IMR-90 (cell line): Measurements from ENCODE around the gene RUNX2. TPM values are rescaled to one million over a fixed set of nuclear protein-coding genes. Genes with fewer than 3 reads are reported as not detected.

Experiments used
- ATAC-seq: fragments of 200-7000 bp; cut with Tn5 transposase; 2 replicates; pipeline ENCODE4 v1.9.1; 2020; ENCODE audit warnings: low read depth, mild to moderate bottlenecking, moderate library complexity
- BruUV-seq: library from RNA; stranded (reverse); fragments of 400-500 nt; replicated peaks from 2 replicates; lab custom pipeline; 2021; lab: Mats Ljungman, UMichigan
- CTCF ChIA-PET: fragments of 300-600 bp; formaldehyde crosslinking; extraction: SDS; loops from one replicate; lab custom pipeline; 2021; ENCODE audit warnings: antibody characterized with exemption; lab: Yijun Ruan, JAX
- POLR2A ChIA-PET: fragments of 300-600 bp; sonication (Branson Sonifier 250); formaldehyde crosslinking; loops from one replicate; lab custom pipeline; 2022; ENCODE audit warnings: antibody characterized with exemption; ENCODE audit not compliant: unreplicated experiment; lab: Charles Lee
- DNase-seq: peaks from one replicate; pipeline ENCODE4 v3.0.0; 2013
- H2AFZ ChIP-seq: replicated peaks from 2 replicates; pipeline ENCODE3; 2013; ENCODE audit warnings: low read length, mild to moderate bottlenecking; ENCODE audit not compliant: poor library complexity
- H2AK5ac ChIP-seq: 2 replicates; pipeline ENCODE4 v1.6.1; 2013; ENCODE audit warnings: low read depth, low read length, inconsistent platforms
- H2AK9ac ChIP-seq: replicated peaks from 2 replicates; pipeline ENCODE3; 2013; ENCODE audit warnings: mild to moderate bottlenecking, low read depth, low read length, moderate library complexity; ENCODE audit not compliant: poor library complexity
- H2BK120ac ChIP-seq: 2 replicates; pipeline ENCODE4 v1.6.1; 2013; ENCODE audit warnings: low read depth, low read length, inconsistent platforms
- H2BK15ac ChIP-seq: 3 replicates; pipeline ENCODE4 v1.6.1; 2013; ENCODE audit warnings: low read depth, low read length, inconsistent platforms
- H2BK20ac ChIP-seq: 2 replicates; pipeline ENCODE4 v1.6.1; 2013; ENCODE audit warnings: low read depth, mild to moderate bottlenecking, inconsistent platforms, low read length, moderate library complexity
- H2BK5ac ChIP-seq: 2 replicates; pipeline ENCODE4 v1.6.1; 2013; ENCODE audit warnings: mild to moderate bottlenecking, low read depth, low read length, inconsistent platforms; ENCODE audit not compliant: poor library complexity, severe bottlenecking
- H3K14ac ChIP-seq: replicated peaks from 2 replicates; pipeline ENCODE4 v1.6.1; 2013; ENCODE audit warnings: low read depth, low read length, inconsistent platforms
- H3K18ac ChIP-seq: 2 replicates; pipeline ENCODE4 v1.6.1; 2013; ENCODE audit warnings: low read depth, low read length, control low read depth
- H3K23ac ChIP-seq: 2 replicates; pipeline ENCODE4 v1.6.1; 2013; ENCODE audit warnings: low read depth, low read length, inconsistent platforms
- H3K27ac ChIP-seq: 2 replicates; pipeline ENCODE4 v1.5.1; 2013; ENCODE audit warnings: mild to moderate bottlenecking, control low read depth, low read length; ENCODE audit not compliant: insufficient read depth
- H3K27me3 ChIP-seq: 2 replicates; pipeline ENCODE4 v1.6.1; 2013; ENCODE audit warnings: low read length; ENCODE audit not compliant: control insufficient read depth, insufficient read depth
- H3K36me3 ChIP-seq: 2 replicates; pipeline ENCODE4 v1.6.1; 2013; ENCODE audit warnings: low read length, mixed read lengths; ENCODE audit not compliant: control insufficient read depth, insufficient read depth
- H3K4ac ChIP-seq: 2 replicates; pipeline ENCODE4 v1.6.1; 2013; ENCODE audit warnings: low read depth, low read length, inconsistent platforms
- H3K4me1 ChIP-seq: 2 replicates; pipeline ENCODE4 v1.6.1; 2013; ENCODE audit warnings: low read length, mixed read lengths; ENCODE audit not compliant: control insufficient read depth, insufficient read depth
- H3K4me2 ChIP-seq: 2 replicates; pipeline ENCODE4 v1.6.1; 2013; ENCODE audit warnings: low read depth, mild to moderate bottlenecking, control low read depth, low read length, moderate library complexity
- H3K4me3 ChIP-seq: 2 replicates; pipeline ENCODE4 v1.5.1; 2013; ENCODE audit warnings: low read depth, mild to moderate bottlenecking, control low read depth, low read length, moderate library complexity; ENCODE audit not compliant: insufficient read depth
- H3K56ac ChIP-seq: 2 replicates; pipeline ENCODE4 v1.6.1; 2013; ENCODE audit warnings: low read length, inconsistent platforms; ENCODE audit not compliant: insufficient read depth; ENCODE audit errors: extremely low read depth
- H3K79me1 ChIP-seq, 2 experiments: 2 replicates each; pipeline ENCODE4 v1.6.1; 2013; ENCODE audit warnings: low read length in 2 of 2, inconsistent platforms in 1 of 2, low read depth in 1 of 2
- H3K9ac ChIP-seq: 2 replicates; pipeline ENCODE4 v1.6.1; 2013; ENCODE audit warnings: low read depth, low read length, control low read depth
- H3K9me1 ChIP-seq: 2 replicates; pipeline ENCODE4 v1.6.1; 2013; ENCODE audit warnings: low read length, inconsistent platforms; ENCODE audit not compliant: insufficient read depth
- H3K9me3 ChIP-seq: 2 replicates; pipeline ENCODE4 v1.6.1; 2013; ENCODE audit warnings: low read length; ENCODE audit not compliant: control insufficient read depth, insufficient read depth
- H4K20me1 ChIP-seq: 2 replicates; pipeline ENCODE4 v1.6.1; 2013; ENCODE audit warnings: low read length, inconsistent platforms; ENCODE audit not compliant: insufficient read depth
- H4K5ac ChIP-seq: 2 replicates; pipeline ENCODE4 v1.6.1; 2013; ENCODE audit warnings: mild to moderate bottlenecking, low read depth, low read length, control low read depth
- H4K8ac ChIP-seq, 2 experiments: 2 replicates each; pipeline ENCODE4 v1.6.1; 2013; ENCODE audit warnings: low read depth in 2 of 2, low read length in 2 of 2, control low read depth in 1 of 2, inconsistent platforms in 1 of 2
- H4K91ac ChIP-seq: 2 replicates; pipeline ENCODE4 v1.6.1; 2013; ENCODE audit warnings: low read depth, low read length, inconsistent platforms; ENCODE audit not compliant: insufficient read depth
- BHLHE40 ChIP-seq: fragments of 150-350 bp; IDR thresholded peaks from 2 replicates; pipeline ENCODE4 v1.6.1; 2016; ENCODE audit warnings: mild to moderate bottlenecking, low read depth, low read length
- CEBPB ChIP-seq: IDR thresholded peaks from 2 replicates; pipeline ENCODE4 v1.6.1; 2012; ENCODE audit warnings: low read depth, low read length, improper control_type of control experiment
- CHD1 ChIP-seq: IDR thresholded peaks from 2 replicates; pipeline ENCODE4 v1.6.1; 2012; ENCODE audit warnings: low read depth, low read length, improper control_type of control experiment
- ELK1 ChIP-seq: fragments of 150-350 bp; IDR thresholded peaks from 2 replicates; pipeline ENCODE4 v1.6.1; 2016; ENCODE audit warnings: low read depth, mild to moderate bottlenecking, low read length, moderate library complexity, borderline replicate concordance
- FOS ChIP-seq: fragments of 150-350 bp; IDR thresholded peaks from 2 replicates; pipeline ENCODE4 v1.6.1; 2016; ENCODE audit warnings: low read depth, low read length
- MAFK ChIP-seq: IDR thresholded peaks from 2 replicates; pipeline ENCODE4 v1.6.1; 2012; ENCODE audit warnings: low read depth, low read length, improper control_type of control experiment
- MAZ ChIP-seq: IDR thresholded peaks from 2 replicates; pipeline ENCODE4 v1.6.1; 2012; ENCODE audit warnings: low read depth, mild to moderate bottlenecking, low read length, improper control_type of control experiment, moderate library complexity, borderline replicate concordance
- MXI1 ChIP-seq: IDR thresholded peaks from 2 replicates; pipeline ENCODE4 v1.6.1; 2012; ENCODE audit warnings: low read depth, mild to moderate bottlenecking, low read length, moderate library complexity, borderline replicate concordance
- NFE2L2 ChIP-seq: fragments of 150-350 bp; IDR thresholded peaks from 2 replicates; pipeline ENCODE4 v1.6.1; 2016; ENCODE audit warnings: low read depth, mild to moderate bottlenecking, low read length
- POLR2A ChIP-seq: IDR thresholded peaks from 2 replicates; pipeline ENCODE4 v1.6.1; 2012; ENCODE audit warnings: mild to moderate bottlenecking, low read depth, low read length
- RAD21 ChIP-seq: IDR thresholded peaks from 2 replicates; pipeline ENCODE4 v1.6.1; 2012; ENCODE audit warnings: low read length, improper control_type of control experiment
- RCOR1 ChIP-seq: IDR thresholded peaks from 2 replicates; pipeline ENCODE4 v1.6.1; 2012; ENCODE audit warnings: mild to moderate bottlenecking, low read length, improper control_type of control experiment; ENCODE audit not compliant: insufficient replicate concordance
- RFX5 ChIP-seq: IDR thresholded peaks from 2 replicates; pipeline ENCODE4 v1.8.0; 2012; ENCODE audit warnings: low read depth, mild to moderate bottlenecking, low read length, moderate library complexity
- SMC3 ChIP-seq: fragments of 150-350 bp; IDR thresholded peaks from 2 replicates; pipeline ENCODE4 v1.6.1; 2016; ENCODE audit warnings: low read depth, mild to moderate bottlenecking, antibody characterized with exemption, low read length, moderate library complexity
- WGBS, 2 experiments: methylation state at CpG; one replicate each; pipeline versions ENCODE4 v1.1.5 to v1.1.7; 2013; ENCODE audit warnings: missing lambda C conversion rate in 2 of 2; ENCODE audit not compliant: insufficient read length in 1 of 2; ENCODE audit errors: extremely low coverage in 2 of 2; 5-methylcytosine and 5-hydroxymethylcytosine counted together
- dilution Hi-C: fragments of 300-500 bp; cut with HindIII; formaldehyde crosslinking; loops from one replicate; pipeline ENCODE4 v1.14.3; 2018; ENCODE audit warnings: low sequenced_read_pairs; ENCODE audit not compliant: unreplicated experiment
- in situ Hi-C: fragments of 300-500 bp; cut with MboI; formaldehyde crosslinking; loops from 3 replicates; pipeline ENCODE4 v1.14.3; 2019; ENCODE audit warnings: low sequenced_read_pairs, inconsistent platforms, mixed read lengths
- intact Hi-C: fragments of 100-400 bp; cut with micrococcal nuclease; formaldehyde crosslinking; loops from 2 replicates; pipeline ENCODE4 v1.10.0; 2022
- polyA plus RNA-seq, 3 experiments: library from polyadenylated mRNA; depleted of rRNA; stranded (reverse); fragments of >200 nt; gene quantifications; 2 replicates each; pipeline ENCODE4 v1.2.3, GENCODE V29; 2012; ENCODE audit warnings: low replicate concordance in 1 of 3
- total RNA-seq: library from RNA; depleted of rRNA; stranded (reverse); fragments of >200 nt; gene quantifications from 2 replicates; pipeline ENCODE4 v1.2.3, GENCODE V29; 2012
- TF ChIP-seq, protein P1 (sequence below): conservative IDR thresholded peaks from 2 replicates; pipeline ENCODE4 v1.5.1; 2012; ENCODE audit warnings: mild to moderate bottlenecking, low read depth, low read length, improper control_type of control experiment
- TF ChIP-seq, protein P2 (sequence below): fragments of 150-350 bp; IDR thresholded peaks from 2 replicates; pipeline ENCODE4 v1.6.1; 2017; ENCODE audit warnings: mild to moderate bottlenecking, antibody characterized with exemption, low read length, low read depth

The RUNX2 gene
- total and polyA plus RNA-seq, 2 of the 4 experiments (the other 2 are of a cell fraction) = 2.3 to 4.7 TPM

GRCh38 chr6:45437439-45437815 lies 109.3 kb downstream of the RUNX2 start:
- Histone ChIP-seq H2BK120ac (peak overlapping the region; percentile 80), H2AFZ (no peak overlapping the region), H3K27me3 (no peaks in the 10 kb centered on the region), H4K91ac (peak overlapping the region; percentile 80; the same call in 1 of the 2 replicates), H3K4me2 (peak overlapping the region; percentile 74; the same call in 1 of the 2 replicates), H3K36me3 (no peaks in the 10 kb centered on the region), H3K9ac (peak overlapping the region; percentile 49; the same call in 1 of the 2 replicates), H3K4me1 (peaks cover 18% of the 10 kb centered on the region), H4K8ac (peak overlapping the region; percentile 60 to 78; a peak in 3 of 4 replicates), H2BK5ac (peak overlapping the region; percentile 98), H3K4ac (peak overlapping the region; percentile 76; the same call in 1 of the 2 replicates), H3K79me1 (peaks cover 8 to 37% of the 10 kb centered on the region in 2 experiments; a peak in 2 of 4 replicates), H4K5ac (peak overlapping the region; percentile 89; the same call in 1 of the 2 replicates), H4K20me1 (no peaks in the 10 kb centered on the region), H3K56ac (peak overlapping the region; percentile 65), H3K9me1 (peaks cover 12% of the 10 kb centered on the region), H3K14ac (peak overlapping the region; percentile 91), H3K23ac (peak overlapping the region; percentile 96), H2BK15ac (peak overlapping the region; percentile 86; the same call in 2 of the 3 replicates), H2AK5ac (peak overlapping the region; percentile 53), H2BK20ac (peak overlapping the region; percentile 88), H3K9me3 (no peaks in the 10 kb centered on the region), H3K4me3 (no peak overlapping the region), H3K18ac (peak overlapping the region; percentile 93; the same call in 1 of the 2 replicates), H3K27ac (peak overlapping the region; percentile 49; the same call in 1 of the 2 replicates), H2AK9ac (no peak overlapping the region)
- ATAC-seq (no peak), DNase-seq (no peak)
- intact Hi-C loops (loop anchor here (5.0 kb wide), 1 partner anchor 275 kb away; no protein-coding TSS in a partner anchor), in situ Hi-C loops (no loop called here), dilution Hi-C loops (no loop called here)
- no TSS peak for BruUV-seq
- WGBS, 2 experiments = no CpG with 5 or more reads among the region's 3 CpGs
- no peak for TF ChIP-seq SMC3
- TF ChIP-seq BHLHE40 = no peak
- TF ChIP-seq NFE2L2 = no peak
- TF ChIP-seq, protein P1, sequence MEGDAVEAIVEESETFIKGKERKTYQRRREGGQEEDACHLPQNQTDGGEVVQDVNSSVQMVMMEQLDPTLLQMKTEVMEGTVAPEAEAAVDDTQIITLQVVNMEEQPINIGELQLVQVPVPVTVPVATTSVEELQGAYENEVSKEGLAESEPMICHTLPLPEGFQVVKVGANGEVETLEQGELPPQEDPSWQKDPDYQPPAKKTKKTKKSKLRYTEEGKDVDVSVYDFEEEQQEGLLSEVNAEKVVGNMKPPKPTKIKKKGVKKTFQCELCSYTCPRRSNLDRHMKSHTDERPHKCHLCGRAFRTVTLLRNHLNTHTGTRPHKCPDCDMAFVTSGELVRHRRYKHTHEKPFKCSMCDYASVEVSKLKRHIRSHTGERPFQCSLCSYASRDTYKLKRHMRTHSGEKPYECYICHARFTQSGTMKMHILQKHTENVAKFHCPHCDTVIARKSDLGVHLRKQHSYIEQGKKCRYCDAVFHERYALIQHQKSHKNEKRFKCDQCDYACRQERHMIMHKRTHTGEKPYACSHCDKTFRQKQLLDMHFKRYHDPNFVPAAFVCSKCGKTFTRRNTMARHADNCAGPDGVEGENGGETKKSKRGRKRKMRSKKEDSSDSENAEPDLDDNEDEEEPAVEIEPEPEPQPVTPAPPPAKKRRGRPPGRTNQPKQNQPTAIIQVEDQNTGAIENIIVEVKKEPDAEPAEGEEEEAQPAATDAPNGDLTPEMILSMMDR = no peak
- no peak for TF ChIP-seq CHD1
- no peak for TF ChIP-seq RFX5
- TF ChIP-seq RCOR1 = no peak
- no peak for TF ChIP-seq CEBPB
- no peak for TF ChIP-seq FOS
- TF ChIP-seq POLR2A = no peak
- TF ChIP-seq MXI1 = no peak
- TF ChIP-seq MAFK = no peak
- TF ChIP-seq, protein P2, sequence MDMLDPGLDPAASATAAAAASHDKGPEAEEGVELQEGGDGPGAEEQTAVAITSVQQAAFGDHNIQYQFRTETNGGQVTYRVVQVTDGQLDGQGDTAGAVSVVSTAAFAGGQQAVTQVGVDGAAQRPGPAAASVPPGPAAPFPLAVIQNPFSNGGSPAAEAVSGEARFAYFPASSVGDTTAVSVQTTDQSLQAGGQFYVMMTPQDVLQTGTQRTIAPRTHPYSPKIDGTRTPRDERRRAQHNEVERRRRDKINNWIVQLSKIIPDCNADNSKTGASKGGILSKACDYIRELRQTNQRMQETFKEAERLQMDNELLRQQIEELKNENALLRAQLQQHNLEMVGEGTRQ = no peak
- no peak for TF ChIP-seq RAD21
- TF ChIP-seq MAZ = no peak
- TF ChIP-seq ELK1 = no peak
- CTCF ChIA-PET = interaction anchor here (1.6 kb wide), 1 partner anchor 807 kb away, joined by 3 read pairs; no protein-coding TSS in a partner anchor
- POLR2A ChIA-PET = interaction anchor here (0.6 to 0.9 kb wide), 2 partner anchors 9 to 54 kb away, joined by 3 read pairs; no protein-coding TSS in a partner anchor
